ENCODE measurements around the gene NXN.

DNA sequence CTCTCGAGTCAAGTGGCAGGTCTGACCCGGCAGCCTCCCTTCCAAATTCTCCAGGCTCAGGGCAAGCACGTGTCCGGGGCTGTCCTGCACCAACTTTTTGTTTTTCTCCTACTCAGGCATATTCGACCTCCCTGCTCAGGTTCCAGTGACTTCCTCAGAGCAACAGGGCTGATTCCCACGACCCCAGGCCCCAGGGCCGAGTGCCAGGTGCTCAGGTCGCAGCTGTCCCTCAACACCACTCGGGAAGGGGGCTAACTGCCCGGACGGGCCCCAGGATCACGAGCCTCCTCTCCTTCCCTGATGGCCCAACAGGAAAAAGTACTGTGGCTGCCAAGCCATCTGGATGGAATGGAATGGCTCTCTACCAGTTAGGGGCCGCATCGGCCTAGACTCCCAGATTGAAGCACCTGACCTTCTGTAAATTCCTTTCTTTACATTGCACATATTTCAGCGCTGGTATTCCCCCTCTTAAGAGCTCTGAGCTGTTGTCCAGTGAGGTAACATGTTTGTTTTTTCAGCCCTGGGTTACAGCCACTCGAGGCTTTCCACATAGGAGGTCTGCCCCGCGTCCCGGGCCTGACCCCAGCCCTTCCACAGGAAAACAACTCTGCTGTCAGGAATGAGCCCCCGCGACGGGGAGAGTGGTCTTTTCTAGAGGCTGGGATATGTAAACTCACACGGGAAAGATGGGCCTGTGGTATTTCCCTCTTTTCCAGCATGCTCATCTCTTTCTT lies 25.0 kb downstream of the NXN start:
- no peak for TF ChIP-seq EZH2phosphoT487 (IDR thresholded peaks at IDR 0.05; ENCODE audit: borderline replicate concordance, low read depth)
- TF ChIP-seq, protein P1, sequence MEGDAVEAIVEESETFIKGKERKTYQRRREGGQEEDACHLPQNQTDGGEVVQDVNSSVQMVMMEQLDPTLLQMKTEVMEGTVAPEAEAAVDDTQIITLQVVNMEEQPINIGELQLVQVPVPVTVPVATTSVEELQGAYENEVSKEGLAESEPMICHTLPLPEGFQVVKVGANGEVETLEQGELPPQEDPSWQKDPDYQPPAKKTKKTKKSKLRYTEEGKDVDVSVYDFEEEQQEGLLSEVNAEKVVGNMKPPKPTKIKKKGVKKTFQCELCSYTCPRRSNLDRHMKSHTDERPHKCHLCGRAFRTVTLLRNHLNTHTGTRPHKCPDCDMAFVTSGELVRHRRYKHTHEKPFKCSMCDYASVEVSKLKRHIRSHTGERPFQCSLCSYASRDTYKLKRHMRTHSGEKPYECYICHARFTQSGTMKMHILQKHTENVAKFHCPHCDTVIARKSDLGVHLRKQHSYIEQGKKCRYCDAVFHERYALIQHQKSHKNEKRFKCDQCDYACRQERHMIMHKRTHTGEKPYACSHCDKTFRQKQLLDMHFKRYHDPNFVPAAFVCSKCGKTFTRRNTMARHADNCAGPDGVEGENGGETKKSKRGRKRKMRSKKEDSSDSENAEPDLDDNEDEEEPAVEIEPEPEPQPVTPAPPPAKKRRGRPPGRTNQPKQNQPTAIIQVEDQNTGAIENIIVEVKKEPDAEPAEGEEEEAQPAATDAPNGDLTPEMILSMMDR (IDR thresholded peaks at IDR 0.05): no peak
- no peak for TF ChIP-seq POLR2AphosphoS5 (IDR thresholded peaks at IDR 0.05; ENCODE audit: low read depth, low read length)
- TF ChIP-seq RAD21 (IDR thresholded peaks at IDR 0.05; ENCODE audit: low read length): no peak
- TF ChIP-seq, protein P2, sequence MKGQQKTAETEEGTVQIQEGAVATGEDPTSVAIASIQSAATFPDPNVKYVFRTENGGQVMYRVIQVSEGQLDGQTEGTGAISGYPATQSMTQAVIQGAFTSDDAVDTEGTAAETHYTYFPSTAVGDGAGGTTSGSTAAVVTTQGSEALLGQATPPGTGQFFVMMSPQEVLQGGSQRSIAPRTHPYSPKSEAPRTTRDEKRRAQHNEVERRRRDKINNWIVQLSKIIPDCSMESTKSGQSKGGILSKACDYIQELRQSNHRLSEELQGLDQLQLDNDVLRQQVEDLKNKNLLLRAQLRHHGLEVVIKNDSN (IDR thresholded peaks at IDR 0.05; ENCODE audit: borderline replicate concordance, low read depth): no peak
- TF ChIP-seq EP300 (IDR thresholded peaks at IDR 0.05; ENCODE audit: borderline replicate concordance in 1 of 2, low read depth in 1 of 2, low read length in 1 of 2): no peak
- no peak for TF ChIP-seq TAF1 (IDR thresholded peaks at IDR 0.05; ENCODE audit: borderline replicate concordance, low read depth, low read length)
- TF ChIP-seq, protein P3, sequence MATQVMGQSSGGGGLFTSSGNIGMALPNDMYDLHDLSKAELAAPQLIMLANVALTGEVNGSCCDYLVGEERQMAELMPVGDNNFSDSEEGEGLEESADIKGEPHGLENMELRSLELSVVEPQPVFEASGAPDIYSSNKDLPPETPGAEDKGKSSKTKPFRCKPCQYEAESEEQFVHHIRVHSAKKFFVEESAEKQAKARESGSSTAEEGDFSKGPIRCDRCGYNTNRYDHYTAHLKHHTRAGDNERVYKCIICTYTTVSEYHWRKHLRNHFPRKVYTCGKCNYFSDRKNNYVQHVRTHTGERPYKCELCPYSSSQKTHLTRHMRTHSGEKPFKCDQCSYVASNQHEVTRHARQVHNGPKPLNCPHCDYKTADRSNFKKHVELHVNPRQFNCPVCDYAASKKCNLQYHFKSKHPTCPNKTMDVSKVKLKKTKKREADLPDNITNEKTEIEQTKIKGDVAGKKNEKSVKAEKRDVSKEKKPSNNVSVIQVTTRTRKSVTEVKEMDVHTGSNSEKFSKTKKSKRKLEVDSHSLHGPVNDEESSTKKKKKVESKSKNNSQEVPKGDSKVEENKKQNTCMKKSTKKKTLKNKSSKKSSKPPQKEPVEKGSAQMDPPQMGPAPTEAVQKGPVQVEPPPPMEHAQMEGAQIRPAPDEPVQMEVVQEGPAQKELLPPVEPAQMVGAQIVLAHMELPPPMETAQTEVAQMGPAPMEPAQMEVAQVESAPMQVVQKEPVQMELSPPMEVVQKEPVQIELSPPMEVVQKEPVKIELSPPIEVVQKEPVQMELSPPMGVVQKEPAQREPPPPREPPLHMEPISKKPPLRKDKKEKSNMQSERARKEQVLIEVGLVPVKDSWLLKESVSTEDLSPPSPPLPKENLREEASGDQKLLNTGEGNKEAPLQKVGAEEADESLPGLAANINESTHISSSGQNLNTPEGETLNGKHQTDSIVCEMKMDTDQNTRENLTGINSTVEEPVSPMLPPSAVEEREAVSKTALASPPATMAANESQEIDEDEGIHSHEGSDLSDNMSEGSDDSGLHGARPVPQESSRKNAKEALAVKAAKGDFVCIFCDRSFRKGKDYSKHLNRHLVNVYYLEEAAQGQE (IDR thresholded peaks at IDR 0.05; ENCODE audit: low read depth, low read length): no peak
- no peak for TF ChIP-seq JUND (IDR thresholded peaks at IDR 0.05)
- no peak for TF ChIP-seq TEAD4 (IDR thresholded peaks at IDR 0.05; ENCODE audit: borderline replicate concordance, insufficient read depth)
- TF ChIP-seq NRF1 (IDR thresholded peaks at IDR 0.05; ENCODE audit: low read depth, low read length): no peak
- no peak for TF ChIP-seq RFX5 (IDR thresholded peaks at IDR 0.05; ENCODE audit: low read length)
- TF ChIP-seq, protein P4, sequence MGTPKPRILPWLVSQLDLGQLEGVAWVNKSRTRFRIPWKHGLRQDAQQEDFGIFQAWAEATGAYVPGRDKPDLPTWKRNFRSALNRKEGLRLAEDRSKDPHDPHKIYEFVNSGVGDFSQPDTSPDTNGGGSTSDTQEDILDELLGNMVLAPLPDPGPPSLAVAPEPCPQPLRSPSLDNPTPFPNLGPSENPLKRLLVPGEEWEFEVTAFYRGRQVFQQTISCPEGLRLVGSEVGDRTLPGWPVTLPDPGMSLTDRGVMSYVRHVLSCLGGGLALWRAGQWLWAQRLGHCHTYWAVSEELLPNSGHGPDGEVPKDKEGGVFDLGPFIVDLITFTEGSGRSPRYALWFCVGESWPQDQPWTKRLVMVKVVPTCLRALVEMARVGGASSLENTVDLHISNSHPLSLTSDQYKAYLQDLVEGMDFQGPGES (IDR thresholded peaks at IDR 0.05; ENCODE audit: low read depth, low read length): no peak
- TF ChIP-seq GABPA (IDR thresholded peaks at IDR 0.05; ENCODE audit: low read depth): no peak
